ENCODE measurements around the gene FBXL17. TPM values are rescaled to one million over a fixed set of nuclear protein-coding genes. Genes with fewer than 3 reads are reported as not detected.

FBXL17 gene
- total RNA-seq, 2 experiments from 2014 or later = 13.5 to 17.4 TPM

GRCh38 chr5:108321341-108321740 is 60.6 kb downstream of the FBXL17 start:
- POLR2A ChIA-PET = no interaction called here
- ATAC-seq (ENCODE audit: low read depth) (no peak), DNase-seq (no peak)
- no peaks in the 10 kb centered on the region for H3K9me3 Mint-ChIP-seq
- no peaks in the 10 kb centered on the region for H3K27me3 Mint-ChIP-seq
- peaks cover 7% of the 10 kb centered on the region for H3K36me3 Mint-ChIP-seq
- H3K4me1 Mint-ChIP-seq = no peaks in the 10 kb centered on the region
- H3K4me3 Mint-ChIP-seq = no peak overlapping the region
- H3K27ac Mint-ChIP-seq = no peak overlapping the region

- H3K27ac Mint-ChIP-seq = no peak overlapping the region
- no peaks in the 10 kb centered on the region for H3K4me1 Mint-ChIP-seq
- no peaks in the 10 kb centered on the region for H3K9me3 Mint-ChIP-seq
- no peaks in the 10 kb centered on the region for H3K27me3 Mint-ChIP-seq
- DNase-seq (no peak), ATAC-seq (ENCODE audit: low read depth) (no peak)
- no peak overlapping the region for H3K4me3 Mint-ChIP-seq
- POLR2A ChIA-PET = no interaction called here
- H3K36me3 Mint-ChIP-seq = no peaks in the 10 kb centered on the region
Observed at GRCh38 chr5:108320231-108320630, 61.7 kb downstream of the FBXL17 start.

- H3K4me1 Mint-ChIP-seq = no peaks in the 10 kb centered on the region
Observed at GRCh38 chr5:108315829-108316228, 66.1 kb downstream of the FBXL17 start.

GRCh38 chr5:108312258-108312657 is 69.6 kb downstream of the FBXL17 start:
- no peaks in the 10 kb centered on the region for H3K27me3 Mint-ChIP-seq
- H3K4me1 Mint-ChIP-seq = no peaks in the 10 kb centered on the region
- DNase-seq (no peak), ATAC-seq (ENCODE audit: low read depth) (no peak)
- no peaks in the 10 kb centered on the region for H3K36me3 Mint-ChIP-seq
- H3K9me3 Mint-ChIP-seq = no peaks in the 10 kb centered on the region
- POLR2A ChIA-PET = no interaction called here
- no peak overlapping the region for H3K4me3 Mint-ChIP-seq
- H3K27ac Mint-ChIP-seq = no peak overlapping the region

More at GRCh38 chr5:108315829-108316228, 66.1 kb downstream of the FBXL17 start:
- POLR2A ChIA-PET = no interaction called here
- Mint-ChIP-seq H3K27ac (no peak overlapping the region), H3K9me3 (no peaks in the 10 kb centered on the region), H3K4me3 (no peak overlapping the region), H3K27me3 (no peaks in the 10 kb centered on the region), H3K36me3 (no peaks in the 10 kb centered on the region)
- ATAC-seq (ENCODE audit: low read depth) (no peak), DNase-seq (no peak)

GRCh38 chr5:108311682-108312081 is 70.2 kb downstream of the FBXL17 start:
- Mint-ChIP-seq H3K9me3 (no peaks in the 10 kb centered on the region), H3K36me3 (no peaks in the 10 kb centered on the region), H3K27ac (no peak overlapping the region), H3K27me3 (no peaks in the 10 kb centered on the region), H3K4me1 (no peaks in the 10 kb centered on the region), H3K4me3 (no peak overlapping the region)
- no peak for ATAC-seq (ENCODE audit: low read depth)
- no peak for DNase-seq
- POLR2A ChIA-PET = interaction anchor here (0.7 kb wide), 1 partner anchor 9 kb away, joined by 3 read pairs; no protein-coding TSS in a partner anchor

GRCh38 chr5:108303611-108304010 is 78.3 kb downstream of the FBXL17 start:
- no peak overlapping the region for H3K4me3 Mint-ChIP-seq
- POLR2A ChIA-PET = no interaction called here
- no peaks in the 10 kb centered on the region for H3K4me1 Mint-ChIP-seq
- DNase-seq (no peak), ATAC-seq (ENCODE audit: low read depth) (no peak)
- no peaks in the 10 kb centered on the region for H3K27me3 Mint-ChIP-seq
- H3K27ac Mint-ChIP-seq = no peak overlapping the region
- no peaks in the 10 kb centered on the region for H3K36me3 Mint-ChIP-seq
- H3K9me3 Mint-ChIP-seq = no peaks in the 10 kb centered on the region

GRCh38 chr5:108303086-108303485 is 78.8 kb downstream of the FBXL17 start:
- ATAC-seq (ENCODE audit: low read depth) = no peak
- H3K4me1 Mint-ChIP-seq = peaks cover under 1% of the 10 kb centered on the region
- no peak overlapping the region for H3K27ac Mint-ChIP-seq
- POLR2A ChIA-PET = interaction anchor here (0.6 kb wide), 1 partner anchor 9 kb away, joined by 3 read pairs; no protein-coding TSS in a partner anchor
- no peaks in the 10 kb centered on the region for H3K9me3 Mint-ChIP-seq
- no peaks in the 10 kb centered on the region for H3K27me3 Mint-ChIP-seq
- no peaks in the 10 kb centered on the region for H3K36me3 Mint-ChIP-seq
- no peak for DNase-seq
- no peak overlapping the region for H3K4me3 Mint-ChIP-seq

GRCh38 chr5:108297042-108297601 is 84.8 kb downstream of the FBXL17 start:
- POLR2A ChIA-PET = no interaction called here
- Mint-ChIP-seq H3K36me3 (no peaks in the 10 kb centered on the region), H3K4me1 (peaks cover 1% of the 10 kb centered on the region), H3K4me3 (no peak overlapping the region), H3K27me3 (no peaks in the 10 kb centered on the region), H3K27ac (no peak overlapping the region), H3K9me3 (no peaks in the 10 kb centered on the region)
- ATAC-seq (ENCODE audit: low read depth) (no peak), DNase-seq (no peak)

- no peaks in the 10 kb centered on the region for H3K27me3 Mint-ChIP-seq
- POLR2A ChIA-PET = interaction anchor here (1.1 kb wide), 1 partner anchor 87 kb away, joined by 4 read pairs; no protein-coding TSS in a partner anchor
- no peaks in the 10 kb centered on the region for H3K36me3 Mint-ChIP-seq
- ATAC-seq (ENCODE audit: low read depth) (no peak), DNase-seq (no peak)
- no peak overlapping the region for H3K4me3 Mint-ChIP-seq
- H3K27ac Mint-ChIP-seq = no peak overlapping the region
- peaks cover 1% of the 10 kb centered on the region for H3K4me1 Mint-ChIP-seq
- no peaks in the 10 kb centered on the region for H3K9me3 Mint-ChIP-seq
Observed at GRCh38 chr5:108295578-108296368, 86.1 kb downstream of the FBXL17 start.

- no peak overlapping the region for H3K27ac Mint-ChIP-seq
- ATAC-seq (ENCODE audit: low read depth) (no peak), DNase-seq (no peak)
- H3K4me3 Mint-ChIP-seq = no peak overlapping the region
- H3K27me3 Mint-ChIP-seq = no peaks in the 10 kb centered on the region
- H3K36me3 Mint-ChIP-seq = peaks cover 17% of the 10 kb centered on the region
- POLR2A ChIA-PET = no interaction called here
- peaks cover 9% of the 10 kb centered on the region for H3K9me3 Mint-ChIP-seq
- H3K4me1 Mint-ChIP-seq = no peaks in the 10 kb centered on the region
Observed at GRCh38 chr5:108280960-108281569, 100.8 kb downstream of the FBXL17 start.

GRCh38 chr5:108280248-108280647 is 101.7 kb downstream of the FBXL17 start:
- H3K27ac Mint-ChIP-seq = no peak overlapping the region
- no peaks in the 10 kb centered on the region for H3K27me3 Mint-ChIP-seq
- POLR2A ChIA-PET = no interaction called here
- ATAC-seq (ENCODE audit: low read depth) (no peak), DNase-seq (no peak)
- H3K4me3 Mint-ChIP-seq = no peak overlapping the region
- no peaks in the 10 kb centered on the region for H3K4me1 Mint-ChIP-seq
- peaks cover 16% of the 10 kb centered on the region for H3K36me3 Mint-ChIP-seq
- H3K9me3 Mint-ChIP-seq = peaks cover 9% of the 10 kb centered on the region

GRCh38 chr5:108278285-108279240 is 103.3 kb downstream of the FBXL17 start:
- Mint-ChIP-seq H3K4me1 (no peaks in the 10 kb centered on the region), H3K36me3 (peaks cover 15% of the 10 kb centered on the region), H3K27ac (no peak overlapping the region), H3K9me3 (peaks cover 9% of the 10 kb centered on the region), H3K4me3 (no peak overlapping the region), H3K27me3 (no peaks in the 10 kb centered on the region)
- ATAC-seq (ENCODE audit: low read depth) (no peak), DNase-seq (no peak)
- POLR2A ChIA-PET = no interaction called here

All from activated naive CD8-positive, alpha-beta T cell treated with anti-CD3 and anti-CD28 coated beads, Interleukin-2, amount 10 ng/mL, durations not matched to agents 7 days and 5 days (primary cell).